ENCODE results near the gene AQP10. TPM values are rescaled to one million over a fixed set of nuclear protein-coding genes. Genes with fewer than 3 reads are reported as not detected.
"Not testable (repeated sequence)": the region's sequence is repeated elsewhere in the genome, so short reads cannot be mapped to it uniquely, and the experiment has no call there.

AQP10 gene
- 4.8 and 11.2 TPM in 2 replicates for total RNA-seq
- 5.4 and 20.6 TPM in 2 replicates for polyA plus RNA-seq

GRCh38 chr1:154320882-154321608, at the start of gene AQP10:
Gene AQP10 (plus strand): TSS chr1:154321093. CDS start chr1:154321156, 63 bp downstream.
- no peaks in the 10 kb centered on the region for H3K36me3 ChIP-seq
- peak within 1 kb of the TSS; percentile 78 for H3K27ac ChIP-seq
- H3K27me3 ChIP-seq, result no peaks in the 10 kb centered on the region
- no peaks in the 10 kb centered on the region for H3K9me3 ChIP-seq (ENCODE audit: low read depth)
- DNase-seq (ENCODE audit: low read depth in 1 of 2, low spot score in 1 of 2), result peak; percentile 81 to 88
- no peak for TF ChIP-seq CTCF (IDR thresholded peaks at IDR 0.05; ENCODE audit: low read depth, low read length)
- peaks cover 11% of the 10 kb centered on the region for H3K4me1 ChIP-seq (ENCODE audit: low read depth)
- H3K4me3 ChIP-seq, result no peak within 1 kb of the TSS

GRCh38 chr1:154272217-154272998, 48.5 kb upstream of the AQP10 start, which contains the start of gene HAX1:
Gene HAX1 (plus strand): TSS chr1:154272629. CDS start chr1:154272724, 95 bp downstream.
- H3K27me3 ChIP-seq, result no peaks in the 10 kb centered on the region
- H3K4me3 ChIP-seq, result peak within 1 kb of the TSS; percentile 90
- H3K36me3 ChIP-seq, result peaks cover 9% of the 10 kb centered on the region
- no peaks in the 10 kb centered on the region for H3K9me3 ChIP-seq (ENCODE audit: low read depth)
- peak within 1 kb of the TSS; percentile 69 for H3K27ac ChIP-seq
- no peaks in the 10 kb centered on the region for H3K4me1 ChIP-seq (ENCODE audit: low read depth)
- DNase-seq (ENCODE audit: low read depth in 1 of 2, low spot score in 1 of 2), result peak; percentile 92 to 98
- TF ChIP-seq CTCF (IDR thresholded peaks at IDR 0.05; ENCODE audit: low read depth, low read length), result peak; percentile 79

- H3K27me3 ChIP-seq, result no peaks in the 10 kb centered on the region
- peaks cover 7% of the 10 kb centered on the region for H3K36me3 ChIP-seq
- H3K4me1 ChIP-seq (ENCODE audit: low read depth), result no peaks in the 10 kb centered on the region
- no peak for DNase-seq (ENCODE audit: low read depth in 1 of 2, low spot score in 1 of 2)
- peak overlapping the region; percentile 90 for H3K4me3 ChIP-seq
- no peaks in the 10 kb centered on the region for H3K9me3 ChIP-seq (ENCODE audit: low read depth)
- peak overlapping the region; percentile 69 for H3K27ac ChIP-seq
- TF ChIP-seq CTCF (IDR thresholded peaks at IDR 0.05; ENCODE audit: low read depth, low read length), result no peak
Measured at GRCh38 chr1:154272999-154273563, 47.8 kb upstream of the AQP10 start.

- H3K27me3 ChIP-seq, result no peaks in the 10 kb centered on the region
- H3K4me3 ChIP-seq, result no peak overlapping the region
- peak in 1 of 2 donors; percentile 18 for DNase-seq (ENCODE audit: low read depth in 1 of 2, low spot score in 1 of 2)
- no peaks in the 10 kb centered on the region for H3K4me1 ChIP-seq (ENCODE audit: low read depth)
- no peak overlapping the region for H3K27ac ChIP-seq
- no peaks in the 10 kb centered on the region for H3K36me3 ChIP-seq
- H3K9me3 ChIP-seq (ENCODE audit: low read depth), result no peaks in the 10 kb centered on the region
- peak; percentile 26 for TF ChIP-seq CTCF (IDR thresholded peaks at IDR 0.05; ENCODE audit: low read depth, low read length)
Measured at GRCh38 chr1:154276797-154277196, 44.1 kb upstream of the AQP10 start.

GRCh38 chr1:154287591-154287990, 33.3 kb upstream of the AQP10 start:
- H3K36me3 ChIP-seq; DNase-seq (ENCODE audit: low read depth in 1 of 2, low spot score in 1 of 2); H3K27ac ChIP-seq; H3K4me3 ChIP-seq; H3K9me3 ChIP-seq (ENCODE audit: low read depth); H3K27me3 ChIP-seq; H3K4me1 ChIP-seq (ENCODE audit: low read depth): not testable (repeated sequence)

Measured in cardiac muscle cell (in vitro differentiated cells and primary cell).